Endothelial cell of umbilical vein (primary cell): Measurements from ENCODE around the gene RFNG. TPM values are rescaled to one million over a fixed set of nuclear protein-coding genes. Genes with fewer than 3 reads are reported as not detected.

Experiments
- BruUV-seq: library from RNA; stranded (reverse); fragments of 400-500 nt; replicated peaks from 2 replicates; lab custom pipeline; 2021; lab: Mats Ljungman, UMichigan
- CTCF ChIA-PET: fragments of 300-600, 350-600 bp; sonication (Branson Sonifier 250); formaldehyde crosslinking; loops from one replicate; lab custom pipeline; 2021; ENCODE audit warnings: antibody characterized with exemption, inconsistent platforms; lab: Charles Lee
- POLR2A ChIA-PET: fragments of 300-600, 350-600 bp; sonication (Branson Sonifier 250); formaldehyde crosslinking; loops from one replicate; lab custom pipeline; 2021; ENCODE audit warnings: antibody characterized with exemption, inconsistent platforms; lab: Charles Lee
- DNase-seq: peaks from one replicate; pipeline ENCODE4 v3.0.0-alpha.2; 2011; ENCODE audit warnings: low read depth, low spot score
- FAIRE-seq: peaks from 2 replicates; lab custom pipeline; 2011; peaks lifted over from hg19 to GRCh38; lab: Jason Lieb, UNC
- H2AFZ ChIP-seq: 2 replicates; pipeline ENCODE4 v1.6.0; 2012; ENCODE audit warnings: low read depth, low read length, control low read depth, inconsistent platforms
- H3K27ac ChIP-seq: 2 replicates; pipeline ENCODE4 v1.5.1; 2011; ENCODE audit warnings: low read depth, mild to moderate bottlenecking, control low read depth, low read length, moderate library complexity; ENCODE audit not compliant: insufficient read depth
- H3K27me3 ChIP-seq, 2 experiments: 2 replicates each; pipeline versions ENCODE4 v1.6.0 to v1.6.1; 2011; ENCODE audit warnings: low read length in 2 of 2, mixed read lengths in 1 of 2; ENCODE audit not compliant: control insufficient read depth in 2 of 2, insufficient read depth in 2 of 2
- H3K36me3 ChIP-seq, 2 experiments: 2 replicates in 1 of 2; 3 replicates in 1 of 2; pipeline ENCODE4 v1.5.1; 2011; ENCODE audit warnings: low read length in 2 of 2, mild to moderate bottlenecking in 1 of 2, moderate library complexity in 1 of 2; ENCODE audit not compliant: control insufficient read depth in 2 of 2, insufficient read depth in 2 of 2; ENCODE audit errors: extremely low read depth in 1 of 2
- H3K4me1 ChIP-seq: 3 replicates; pipeline ENCODE4 v1.5.1; 2011; ENCODE audit warnings: mild to moderate bottlenecking, low read length; ENCODE audit not compliant: control insufficient read depth, insufficient read depth; ENCODE audit errors: extremely low read depth
- H3K4me2 ChIP-seq: 2 replicates; pipeline ENCODE4 v1.6.1; 2011; ENCODE audit warnings: low read length, control low read depth, mixed read lengths; ENCODE audit not compliant: insufficient read depth
- H3K4me3 ChIP-seq, 3 experiments: fragments of 200-600 bp in 1 of 3; sonication (generic), shearing (Covaris generic) in 1 of 3; replicated peaks in 1 of 3; 2 replicates each; pipeline ENCODE4 v1.5.1; 2011 to 2016; ENCODE audit warnings: control low read depth in 3 of 3, low read length in 3 of 3, mild to moderate bottlenecking in 2 of 3, inconsistent platforms in 1 of 3, low read depth in 1 of 3, moderate library complexity in 1 of 3; ENCODE audit not compliant: insufficient read depth in 1 of 3
- H3K79me2 ChIP-seq: 2 replicates; pipeline ENCODE4 v1.6.0; 2012; ENCODE audit warnings: low read length, inconsistent platforms; ENCODE audit not compliant: control insufficient read depth, insufficient read depth
- H3K9ac ChIP-seq: replicated peaks from 2 replicates; pipeline ENCODE3; 2011; ENCODE audit warnings: low read length, control low read depth; ENCODE audit not compliant: insufficient read depth; ENCODE audit errors: extremely low read depth
- H3K9me1 ChIP-seq: replicated peaks from 3 replicates; pipeline ENCODE4 v1.6.0; 2011; ENCODE audit warnings: mild to moderate bottlenecking, low read length; ENCODE audit not compliant: control insufficient read depth, insufficient read depth; ENCODE audit errors: extremely low read depth
- H3K9me3 ChIP-seq: replicated peaks from 2 replicates; pipeline ENCODE4 v1.5.1; 2012; ENCODE audit warnings: low read length, inconsistent platforms; ENCODE audit not compliant: control insufficient read depth, insufficient read depth
- H4K20me1 ChIP-seq: replicated peaks from 2 replicates; pipeline ENCODE3; 2011; ENCODE audit warnings: mild to moderate bottlenecking, low read length; ENCODE audit not compliant: control insufficient read depth, insufficient read depth; ENCODE audit errors: extremely low read depth
- CTCF ChIP-seq, 2 donors: IDR thresholded peaks; 1 replicate in 1 of 2; 2 replicates in 1 of 2; pipeline ENCODE4 v1.5.1; 2011; ENCODE audit warnings: low read length in 2 of 2, mild to moderate bottlenecking in 2 of 2, moderate library complexity in 2 of 2, control low read depth in 1 of 2, inconsistent platforms in 1 of 2, low read depth in 1 of 2; ENCODE audit not compliant: insufficient read depth in 1 of 2; ENCODE audit errors: extremely low read depth in 1 of 2
- EZH2 ChIP-seq: IDR thresholded peaks from 2 replicates; pipeline ENCODE4 v1.6.1; 2012; ENCODE audit warnings: borderline replicate concordance, low read depth, mild to moderate bottlenecking, moderate library complexity, low read length, inconsistent platforms; ENCODE audit not compliant: severe bottlenecking
- FOS ChIP-seq: IDR thresholded peaks from 2 replicates; pipeline ENCODE4 v1.6.1; 2011; ENCODE audit warnings: mild to moderate bottlenecking, low read length, moderate library complexity, borderline replicate concordance; ENCODE audit not compliant: insufficient read depth
- GATA2 ChIP-seq: IDR thresholded peaks from 2 replicates; pipeline ENCODE4 v1.7.0; 2011; ENCODE audit warnings: low read depth, mild to moderate bottlenecking, moderate library complexity, mixed read lengths, low read length; ENCODE audit not compliant: insufficient read length, insufficient read depth
- MAX ChIP-seq: IDR thresholded peaks from 2 replicates; pipeline ENCODE4 v1.6.1; 2011; ENCODE audit not compliant: insufficient read depth, insufficient read length
- POLR2A ChIP-seq: IDR thresholded peaks from 2 replicates; pipeline ENCODE4 v1.6.1; 2012; ENCODE audit warnings: low read depth, mild to moderate bottlenecking, control low read depth, low read length
- dilution Hi-C: fragments of 300-500 bp; cut with MboI; formaldehyde crosslinking; loops from one replicate; pipeline ENCODE4 v1.15.0; 2019; ENCODE audit warnings: low sequenced_read_pairs; ENCODE audit not compliant: extremely low pct_ligation_motif_present
- intact Hi-C: fragments of 100-400 bp; cut with micrococcal nuclease; formaldehyde crosslinking; loops from one replicate; pipeline ENCODE4 v1.10.0; 2022
- polyA plus RNA-seq, 4 experiments: library from polyadenylated mRNA; depleted of rRNA in 3 of 4; stranded (reverse) in 3 of 4; unstranded in 1 of 4; fragments of >200 nt; gene quantifications; 2 replicates each; pipeline versions ENCODE4 v1.2.1 to v1.2.3, GENCODE V29; 2011 to 2012; ENCODE audit warnings: missing spikeins in 1 of 4
- total RNA-seq: library from RNA; stranded (reverse); gene quantifications from 2 replicates; pipeline ENCODE4 v1.2.3, GENCODE V29; 2021

Gene RFNG
- total and polyA plus RNA-seq, 2 donors (not counting 3 experiments of a cell fraction or from before 2014, with no cell fraction given): 33.7 to 40.0 TPM

- H3K9me3 ChIP-seq: no peaks in the 10 kb centered on the region
- no peaks in the 10 kb centered on the region for H3K79me2 ChIP-seq
- no peak overlapping the region for H3K27ac ChIP-seq
- FAIRE-seq: no peak
- H2AFZ ChIP-seq: no peak overlapping the region
- H3K36me3 ChIP-seq: peaks cover 0 to 7% of the 10 kb centered on the region in 2 experiments
- ChIA-PET CTCF (no interaction called here), POLR2A (no interaction called here)
- no TSS peak for BruUV-seq
- no peak for DNase-seq
- intact Hi-C loops: no loop called here
- H3K9ac ChIP-seq: no peak overlapping the region
- no peak overlapping the region for H3K4me3 ChIP-seq
- dilution Hi-C loops: no loop called here
- no peaks in the 10 kb centered on the region for H3K27me3 ChIP-seq
- H3K4me2 ChIP-seq: no peak overlapping the region
- TF ChIP-seq FOS (no peak), GATA2 (no peak), CTCF (IDR thresholded peaks at IDR 0.05; ENCODE audit: extremely low read depth in 1 of 2, insufficient read depth in 1 of 2, low read depth in 1 of 2, low read length in 2 of 2) (no peak), EZH2 (no peak), MAX (no peak), POLR2A (no peak)
- no peaks in the 10 kb centered on the region for H3K9me1 ChIP-seq
- no peaks in the 10 kb centered on the region for H4K20me1 ChIP-seq
- H3K4me1 ChIP-seq: peaks cover 6% of the 10 kb centered on the region
Observed at GRCh38 chr17:82045936-82046484, 5.6 kb downstream of the RFNG start.
